ENCODE results near the gene SLC5A2. TPM values are rescaled to one million over a fixed set of nuclear protein-coding genes. Genes with fewer than 3 reads are reported as not detected.

Gene SLC5A2
- total RNA-seq, 1 donor from 2014 or later = 3.1 TPM

DNA sequence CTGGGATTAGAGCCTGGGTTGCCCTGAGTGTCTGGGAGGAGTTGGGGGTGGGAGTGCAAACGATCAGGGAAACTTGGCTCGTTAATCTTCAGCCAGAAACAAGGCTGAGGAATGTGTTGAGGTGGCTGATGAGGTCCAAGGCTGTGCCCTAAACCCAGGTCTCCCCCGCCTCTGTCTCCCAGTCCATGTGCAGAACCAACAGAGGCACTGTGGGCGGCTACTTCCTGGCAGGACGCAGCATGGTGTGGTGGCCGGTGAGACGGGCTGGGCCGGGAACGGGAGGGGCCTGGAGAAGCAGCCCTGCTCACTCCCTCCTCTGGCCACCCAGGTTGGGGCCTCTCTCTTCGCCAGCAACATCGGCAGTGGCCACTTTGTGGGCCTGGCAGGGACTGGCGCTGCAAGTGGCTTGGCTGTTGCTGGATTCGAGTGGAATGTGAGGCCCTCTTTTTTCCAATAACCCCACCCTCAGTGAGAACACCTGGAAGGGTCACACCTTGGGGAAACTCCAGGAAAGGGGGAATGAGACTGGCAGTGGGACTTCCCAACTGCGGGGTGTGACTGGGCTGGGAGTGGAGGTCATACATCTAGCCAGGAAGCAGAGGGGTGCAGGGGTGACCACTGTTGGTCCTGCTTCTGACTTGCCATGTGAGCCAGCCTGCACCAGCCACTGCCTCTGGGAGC is 1.7 kb downstream of the SLC5A2 start:
- intact Hi-C loops (cut with DNase I) = no loop called here
- ATAC-seq = peak; percentile 85
- TF ChIP-seq, protein P1, sequence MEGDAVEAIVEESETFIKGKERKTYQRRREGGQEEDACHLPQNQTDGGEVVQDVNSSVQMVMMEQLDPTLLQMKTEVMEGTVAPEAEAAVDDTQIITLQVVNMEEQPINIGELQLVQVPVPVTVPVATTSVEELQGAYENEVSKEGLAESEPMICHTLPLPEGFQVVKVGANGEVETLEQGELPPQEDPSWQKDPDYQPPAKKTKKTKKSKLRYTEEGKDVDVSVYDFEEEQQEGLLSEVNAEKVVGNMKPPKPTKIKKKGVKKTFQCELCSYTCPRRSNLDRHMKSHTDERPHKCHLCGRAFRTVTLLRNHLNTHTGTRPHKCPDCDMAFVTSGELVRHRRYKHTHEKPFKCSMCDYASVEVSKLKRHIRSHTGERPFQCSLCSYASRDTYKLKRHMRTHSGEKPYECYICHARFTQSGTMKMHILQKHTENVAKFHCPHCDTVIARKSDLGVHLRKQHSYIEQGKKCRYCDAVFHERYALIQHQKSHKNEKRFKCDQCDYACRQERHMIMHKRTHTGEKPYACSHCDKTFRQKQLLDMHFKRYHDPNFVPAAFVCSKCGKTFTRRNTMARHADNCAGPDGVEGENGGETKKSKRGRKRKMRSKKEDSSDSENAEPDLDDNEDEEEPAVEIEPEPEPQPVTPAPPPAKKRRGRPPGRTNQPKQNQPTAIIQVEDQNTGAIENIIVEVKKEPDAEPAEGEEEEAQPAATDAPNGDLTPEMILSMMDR (IDR thresholded peaks at IDR 0.05) = no peak
- Histone ChIP-seq H3K27me3 (no peaks in the 10 kb centered on the region), H3K36me3 (no peaks in the 10 kb centered on the region), H3K4me3 (no peak overlapping the region), H3K27ac (no peak overlapping the region), H3K4me1 (peaks cover 13% of the 10 kb centered on the region), H3K9me3 (no peaks in the 10 kb centered on the region)
- peak; percentile 93 for DNase-seq

DNA sequence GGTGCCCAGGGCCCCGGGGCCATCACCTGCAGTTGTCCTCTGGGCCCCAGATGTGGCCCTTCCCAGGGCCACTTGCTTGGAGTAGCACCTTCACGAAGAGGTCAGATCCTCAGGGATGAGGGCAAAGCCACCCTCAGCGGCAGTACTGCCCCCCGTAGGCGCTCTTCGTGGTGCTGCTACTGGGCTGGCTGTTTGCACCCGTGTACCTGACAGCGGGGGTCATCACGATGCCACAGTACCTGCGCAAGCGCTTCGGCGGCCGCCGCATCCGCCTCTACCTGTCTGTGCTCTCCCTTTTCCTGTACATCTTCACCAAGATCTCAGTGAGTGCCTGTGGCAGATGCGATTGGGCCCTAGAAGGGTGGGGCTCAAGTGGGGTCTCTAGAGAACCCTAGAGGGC is 2.6 kb downstream of the SLC5A2 start:
- no peak overlapping the region for H3K4me3 ChIP-seq
- TF ChIP-seq, protein P1 (IDR thresholded peaks at IDR 0.05) = no peak

DNA sequence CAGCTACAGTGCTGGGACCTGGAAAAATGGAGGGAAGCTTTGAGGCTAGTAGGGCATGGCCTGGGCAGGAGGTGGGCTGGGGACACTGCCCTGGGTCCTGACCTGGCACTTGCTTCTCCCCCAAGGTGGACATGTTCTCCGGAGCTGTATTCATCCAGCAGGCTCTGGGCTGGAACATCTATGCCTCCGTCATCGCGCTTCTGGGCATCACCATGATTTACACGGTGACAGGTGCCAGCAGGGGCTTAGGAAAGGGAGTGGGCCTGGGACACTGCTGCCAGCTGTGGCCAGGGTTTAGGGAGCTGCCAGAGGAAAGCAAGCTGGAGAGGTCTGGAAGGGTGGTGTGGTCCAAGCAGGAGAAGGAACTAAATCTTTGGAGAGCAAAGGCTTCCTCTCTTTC is 3.1 kb downstream of the SLC5A2 start:
- Histone ChIP-seq H3K4me3 (peak overlapping the region; percentile 56), H3K27ac (no peak overlapping the region), H3K4me1 (peaks cover 10% of the 10 kb centered on the region), H3K36me3 (no peaks in the 10 kb centered on the region), H3K9me3 (no peaks in the 10 kb centered on the region), H3K27me3 (no peaks in the 10 kb centered on the region)
- no peak for ATAC-seq
- intact Hi-C loops (cut with DNase I) = no loop called here
- TF ChIP-seq, protein P1 (IDR thresholded peaks at IDR 0.05) = no peak
- no peak for DNase-seq

More for the DNA sequence above, 2.6 kb downstream of the SLC5A2 start:
- no peaks in the 10 kb centered on the region for H3K36me3 ChIP-seq
- ATAC-seq = no peak
- no peak for DNase-seq
- intact Hi-C loops (cut with DNase I) = no loop called here
- no peaks in the 10 kb centered on the region for H3K9me3 ChIP-seq
- no peak overlapping the region for H3K27ac ChIP-seq
- H3K4me1 ChIP-seq = peaks cover 10% of the 10 kb centered on the region
- H3K27me3 ChIP-seq = no peaks in the 10 kb centered on the region

DNA sequence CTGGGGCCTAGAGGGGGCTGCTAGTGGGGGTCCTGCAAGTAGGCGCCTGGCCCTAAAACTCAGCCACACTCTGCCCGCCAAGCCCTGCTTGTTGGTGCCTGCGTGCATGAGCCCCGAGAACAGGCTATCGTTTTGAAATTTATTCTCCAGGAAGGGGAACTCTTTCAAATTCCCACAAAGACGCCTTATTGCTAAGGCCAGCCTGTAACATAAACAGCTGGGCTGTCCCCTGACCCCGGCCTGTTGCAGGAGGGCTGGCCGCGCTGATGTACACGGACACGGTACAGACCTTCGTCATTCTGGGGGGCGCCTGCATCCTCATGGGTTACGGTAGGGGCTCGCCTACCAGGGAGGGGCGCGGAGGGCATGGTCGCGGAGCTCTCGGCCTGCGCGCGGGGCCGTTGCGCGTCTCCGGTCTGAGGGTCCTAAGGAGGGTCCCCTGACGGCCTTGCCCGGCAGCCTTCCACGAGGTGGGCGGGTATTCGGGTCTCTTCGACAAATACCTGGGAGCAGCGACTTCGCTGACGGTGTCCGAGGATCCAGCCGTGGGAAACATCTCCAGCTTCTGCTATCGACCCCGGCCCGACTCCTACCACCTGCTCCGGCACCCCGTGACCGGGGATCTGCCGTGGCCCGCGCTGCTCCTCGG is 4.3 kb downstream of the SLC5A2 start:
- Histone ChIP-seq H3K9me3 (no peaks in the 10 kb centered on the region), H3K4me1 (peaks cover 10% of the 10 kb centered on the region), H3K4me3 (peak overlapping the region; percentile 56), H3K27me3 (no peaks in the 10 kb centered on the region), H3K36me3 (peaks cover 9% of the 10 kb centered on the region), H3K27ac (peak overlapping the region; percentile 65)
- ATAC-seq = no peak
- TF ChIP-seq, protein P1 (IDR thresholded peaks at IDR 0.05) = no peak
- intact Hi-C loops (cut with DNase I) = no loop called here
- DNase-seq = no peak

DNA sequence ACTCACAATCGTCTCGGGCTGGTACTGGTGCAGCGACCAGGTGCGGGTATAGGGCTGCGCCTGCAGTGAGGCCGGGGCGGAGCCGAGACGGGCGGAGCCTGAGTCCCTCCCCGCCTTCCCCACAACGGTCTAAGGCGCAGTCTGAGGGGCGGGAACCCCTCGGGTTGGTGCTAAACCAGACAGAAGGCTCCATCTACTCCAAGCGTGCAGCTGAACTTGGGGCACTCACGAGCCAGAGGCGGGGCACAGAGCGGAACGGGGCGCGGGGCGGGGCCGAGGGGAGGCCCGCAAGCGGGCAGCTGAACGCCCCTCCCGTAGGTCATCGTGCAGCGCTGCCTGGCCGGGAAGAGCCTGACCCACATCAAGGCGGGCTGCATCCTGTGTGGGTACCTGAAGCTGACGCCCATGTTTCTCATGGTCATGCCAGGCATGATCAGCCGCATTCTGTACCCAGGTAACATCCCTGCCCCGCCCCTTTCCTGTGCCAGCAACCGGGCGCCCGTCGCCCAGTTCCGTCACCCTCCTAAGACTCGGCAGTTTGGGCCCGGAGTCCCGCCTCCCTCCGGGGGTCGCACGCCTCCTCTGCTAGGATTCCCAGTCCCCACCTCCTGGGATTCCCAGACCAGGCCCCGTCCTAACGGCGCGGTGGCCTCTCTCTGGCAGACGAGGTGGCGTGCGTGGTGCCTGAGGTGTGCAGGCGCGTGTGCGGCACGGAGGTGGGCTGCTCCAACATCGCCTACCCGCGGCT is 5.0 kb downstream of the SLC5A2 start:
- Histone ChIP-seq H3K4me3 (peak overlapping the region; percentile 56), H3K27me3 (no peaks in the 10 kb centered on the region), H3K9me3 (no peaks in the 10 kb centered on the region), H3K4me1 (peaks cover 10% of the 10 kb centered on the region), H3K27ac (peak overlapping the region; percentile 65), H3K36me3 (peaks cover 15% of the 10 kb centered on the region)
- intact Hi-C loops (cut with DNase I) = no loop called here
- TF ChIP-seq, protein P1 (IDR thresholded peaks at IDR 0.05) = no peak
- peak; percentile 91 for DNase-seq
- peak; percentile 84 for ATAC-seq

All from upper lobe of right lung (tissue), 1 donor.